GM21529 (cell line): ENCODE results near the gene ARHGAP40.

ENCODE experiments used
- ATAC-seq: cut with Tn5 transposase; IDR thresholded peaks from one replicate; pipeline ENCODE4 v1.9.1; 2021; ENCODE audit not compliant: unreplicated experiment

Gene ARHGAP40

DNA sequence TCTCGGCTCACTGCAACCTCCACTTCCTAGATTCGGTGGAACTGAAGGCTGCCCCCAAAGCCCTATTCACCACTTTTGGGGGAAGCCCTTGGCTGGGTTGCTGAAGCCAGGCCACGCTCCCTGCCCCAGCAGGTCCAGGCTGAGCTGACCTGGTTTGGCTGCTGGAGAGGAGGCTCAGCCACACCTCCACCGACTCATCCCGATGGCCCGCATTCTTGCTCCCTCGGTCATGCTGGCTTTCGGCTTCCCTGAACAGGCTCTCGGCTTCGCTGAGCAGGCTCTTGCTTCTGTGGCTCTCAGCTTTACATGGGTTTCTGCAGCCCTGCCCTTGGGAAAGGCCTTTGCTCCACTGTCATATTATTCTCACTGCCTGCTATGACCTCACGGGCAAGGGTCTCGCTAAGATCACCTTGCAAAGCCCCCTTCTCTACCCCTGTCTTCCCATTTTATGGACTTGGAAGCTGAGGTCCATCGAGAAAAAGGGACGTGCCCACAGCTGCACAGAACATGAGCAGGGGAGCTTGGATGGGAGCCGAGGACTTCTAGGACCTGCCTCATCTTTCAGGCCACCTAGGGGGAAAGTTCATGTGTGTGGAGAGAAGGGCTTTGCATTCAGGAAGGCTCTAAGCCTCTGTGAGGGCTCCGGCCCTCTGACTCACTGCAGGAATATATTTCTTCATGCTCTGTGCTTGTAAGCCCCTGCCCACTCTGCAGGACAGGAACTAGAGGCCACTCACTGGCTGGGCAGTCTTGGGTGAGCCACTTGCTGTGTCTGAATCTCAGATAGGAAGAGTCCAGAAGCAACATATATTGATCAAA lies 15.6 kb downstream of the ARHGAP40 start:
- ATAC-seq: no peak

DNA sequence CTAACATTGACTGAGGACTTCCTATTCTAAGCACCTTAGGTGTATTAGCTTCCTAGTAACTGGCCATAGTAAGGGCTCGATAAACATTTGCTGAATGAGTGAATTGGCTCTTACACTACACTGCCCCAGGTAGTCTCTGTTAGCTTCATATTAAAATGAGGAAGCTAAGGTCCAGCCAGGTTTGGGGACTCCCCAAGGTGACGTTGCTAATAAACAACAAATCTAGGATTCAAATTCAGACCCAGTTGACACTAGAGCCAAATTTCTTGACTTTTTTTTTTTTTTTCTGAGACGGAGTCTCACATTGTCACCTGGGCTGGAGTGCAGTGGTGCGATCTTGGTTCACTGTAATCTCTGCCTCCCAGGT lies 16.2 kb downstream of the ARHGAP40 start:
- ATAC-seq: no peak

GRCh38 chr20:38620441-38620840 lies 18.8 kb downstream of the ARHGAP40 start:
- ATAC-seq: no peak

GRCh38 chr20:38623061-38623460 lies 21.5 kb downstream of the ARHGAP40 start:
- no peak for ATAC-seq

- ATAC-seq: no peak
Observed at GRCh38 chr20:38624084-38624483, 22.5 kb downstream of the ARHGAP40 start.

GRCh38 chr20:38625896-38626295 lies 24.3 kb downstream of the ARHGAP40 start:
- no peak for ATAC-seq

GRCh38 chr20:38626921-38627659 lies 25.5 kb downstream of the ARHGAP40 start:
- no peak for ATAC-seq

DNA sequence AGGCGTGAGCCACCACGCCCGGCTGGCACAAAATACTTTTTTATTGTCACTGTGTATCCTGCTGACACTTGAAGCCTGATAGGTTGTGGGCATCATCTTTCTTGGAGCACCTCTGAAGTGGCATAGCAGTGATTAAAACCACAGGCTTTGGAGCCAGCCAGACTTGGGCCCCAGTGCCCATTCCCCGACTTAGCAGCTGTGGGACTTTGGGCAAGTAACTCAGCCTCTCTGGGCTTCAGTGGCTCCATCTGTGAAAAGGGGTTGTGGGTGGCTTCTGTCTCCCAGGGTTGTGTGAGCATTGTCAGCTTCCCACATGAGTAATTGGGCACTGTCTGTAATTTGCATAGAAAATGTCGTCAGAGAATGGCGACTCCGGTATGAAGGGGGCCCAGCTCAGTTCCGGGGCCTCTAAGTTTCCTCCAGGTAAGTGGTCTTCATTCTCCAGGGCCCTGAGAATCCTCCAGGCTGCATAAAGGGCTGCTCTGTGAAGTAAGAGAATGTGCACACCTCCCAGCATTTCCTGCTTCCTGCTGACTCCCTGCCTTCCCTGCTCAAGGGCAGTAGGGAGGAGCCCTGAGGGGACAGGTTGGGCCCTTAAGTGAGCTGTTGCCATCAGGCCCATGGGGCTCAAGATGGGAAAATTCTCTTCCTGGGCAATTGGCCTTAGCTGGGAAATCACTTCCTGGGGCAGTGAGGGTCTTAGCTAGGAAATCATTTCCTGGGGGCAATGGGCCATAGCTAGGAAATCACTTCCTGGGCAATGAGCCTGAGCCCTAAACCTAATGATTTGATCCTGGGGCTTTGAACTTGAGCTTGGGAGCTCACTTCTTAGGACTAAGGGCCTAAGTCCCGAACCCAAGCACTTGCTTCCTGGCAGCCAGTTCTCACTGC lies 27.2 kb downstream of the ARHGAP40 start:
- ATAC-seq: no peak

GRCh38 chr20:38629979-38630378 lies 28.4 kb downstream of the ARHGAP40 start:
- no peak for ATAC-seq

GRCh38 chr20:38630727-38631126 lies 29.1 kb downstream of the ARHGAP40 start:
- no peak for ATAC-seq

DNA sequence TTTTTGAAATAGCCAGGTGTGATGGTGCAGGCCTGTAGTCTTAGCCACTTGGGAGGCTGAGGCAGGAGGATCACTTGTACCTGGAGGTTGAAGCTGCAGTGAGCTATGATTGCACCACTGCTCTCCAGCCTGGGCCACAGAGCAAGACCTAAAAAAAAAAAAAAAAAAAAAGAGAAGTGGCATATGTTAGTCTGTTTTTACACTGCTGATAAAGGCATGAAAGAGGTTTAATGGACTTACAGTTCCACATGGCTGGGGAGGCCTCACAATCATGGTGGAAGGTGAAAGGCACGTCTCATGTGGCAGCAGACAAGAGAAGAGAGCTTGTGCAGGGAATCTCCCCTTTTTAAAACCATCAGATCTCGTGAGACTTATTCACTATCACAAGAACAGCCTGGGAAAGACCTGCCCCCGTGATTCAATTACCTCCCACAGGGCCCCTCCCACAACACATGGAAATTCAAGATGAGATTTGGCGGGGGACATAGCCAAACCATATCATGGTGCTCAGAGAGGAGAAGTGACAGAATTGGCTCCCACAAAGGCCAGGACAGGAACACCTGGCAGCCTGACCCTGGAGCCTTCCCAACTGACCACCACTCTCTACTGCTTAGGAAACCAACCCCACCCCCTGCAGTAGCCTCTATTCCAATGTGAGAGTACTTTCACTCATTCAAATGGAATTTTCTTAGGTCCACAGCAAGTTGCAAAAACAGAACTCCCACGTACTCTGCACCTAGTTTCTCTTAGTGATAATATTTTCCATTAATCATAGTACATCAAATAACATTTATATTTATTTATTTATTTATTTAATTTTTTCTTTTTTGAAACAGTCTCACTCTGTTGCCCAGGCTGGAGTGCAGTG lies 29.8 kb downstream of the ARHGAP40 start:
- no peak for ATAC-seq

GRCh38 chr20:38633577-38634093 lies 32.0 kb downstream of the ARHGAP40 start:
- peak; percentile 85 for ATAC-seq

DNA sequence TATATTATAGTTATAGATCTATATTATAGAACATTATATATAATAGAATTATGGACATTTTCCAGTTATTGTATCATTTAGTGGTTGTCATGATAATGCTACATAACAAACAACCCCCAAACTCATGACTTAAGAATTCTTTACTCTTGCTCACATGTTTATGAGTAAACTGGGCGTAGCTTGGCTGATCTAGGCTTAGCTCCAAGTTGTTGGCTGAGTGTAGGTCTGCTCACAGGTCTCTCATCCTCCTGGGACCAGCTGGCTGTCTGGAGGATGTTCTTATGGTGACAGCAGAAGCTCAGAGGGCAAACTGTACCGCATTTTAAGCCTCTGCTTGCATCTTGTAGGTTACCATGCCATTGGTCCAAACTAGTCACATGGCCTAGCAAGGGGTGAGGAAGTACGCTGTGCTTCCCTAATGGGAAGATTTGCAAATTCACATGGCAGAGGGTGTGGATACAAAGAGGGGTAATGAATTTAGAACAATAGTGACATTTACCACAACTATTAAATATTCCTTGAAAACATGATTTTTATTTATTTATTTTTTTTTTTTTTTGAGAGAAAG lies 34.2 kb downstream of the ARHGAP40 start:
- ATAC-seq: no peak

DNA sequence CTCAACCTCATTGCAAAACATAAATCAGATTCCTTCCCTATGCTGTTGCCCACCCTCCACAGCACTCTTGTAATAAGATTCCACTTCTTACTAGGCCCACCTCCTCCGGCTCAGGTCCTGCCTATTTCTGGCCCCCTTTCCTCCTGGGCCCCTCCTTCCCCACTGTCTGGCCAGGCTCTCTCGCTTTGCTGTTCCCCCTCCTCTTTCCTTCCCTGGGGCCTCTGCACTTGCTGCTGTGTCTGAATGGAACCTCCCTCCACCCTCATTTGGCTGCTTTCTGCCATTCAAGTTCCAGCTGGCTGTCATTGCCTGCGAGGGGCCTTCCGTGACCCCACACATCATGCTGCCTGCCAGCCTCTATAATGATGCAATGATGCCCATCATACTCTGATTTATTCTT lies 38.9 kb downstream of the ARHGAP40 start:
- ATAC-seq: no peak

- ATAC-seq: no peak
Observed at GRCh38 chr20:38642498-38642897, 40.9 kb downstream of the ARHGAP40 start.

DNA sequence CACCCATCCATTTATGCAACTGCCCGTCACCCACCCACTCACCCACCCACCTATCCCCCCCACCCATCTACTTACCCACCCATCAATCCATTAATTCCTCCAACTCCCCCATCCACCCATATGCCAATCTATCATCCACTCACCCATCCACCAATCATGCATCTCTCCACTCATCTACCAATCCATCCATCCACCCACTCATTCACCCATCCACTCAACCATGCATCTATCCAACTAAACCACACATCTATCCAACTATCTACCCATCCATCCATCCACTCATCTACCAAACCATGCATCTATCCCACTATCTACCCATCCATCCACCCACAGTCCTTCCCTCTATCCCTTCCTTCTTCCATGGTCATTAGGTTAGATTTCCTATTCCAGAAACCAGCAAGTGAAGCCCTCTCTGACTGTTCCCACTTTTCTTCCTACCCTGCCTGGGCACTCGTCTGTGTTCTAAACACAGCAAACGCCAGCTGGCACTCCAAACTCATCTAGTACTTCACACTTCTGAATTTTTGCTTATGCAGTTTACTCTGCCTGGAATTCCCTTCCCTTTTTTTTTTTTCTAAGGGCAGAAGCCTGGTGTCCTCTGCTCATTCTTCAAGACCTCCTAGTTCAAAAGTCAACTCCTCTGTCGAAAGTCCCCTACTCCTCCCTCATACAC lies 43.1 kb downstream of the ARHGAP40 start:
- no peak for ATAC-seq

GRCh38 chr20:38645351-38645750 lies 43.7 kb downstream of the ARHGAP40 start:
- ATAC-seq: no peak

GRCh38 chr20:38645980-38646858 lies 44.6 kb downstream of the ARHGAP40 start:
- ATAC-seq: peak; percentile 89
